ENCODE results near the gene CDH22. TPM values are rescaled to one million over a fixed set of nuclear protein-coding genes. Genes with fewer than 3 reads are reported as not detected.

CDH22 gene
- total RNA-seq, 3 donors from 2014 or later: 0.15 to 0.66 (median 0.16) TPM

- Histone ChIP-seq H3K27me3 (no peaks in the 10 kb centered on the region), H3K36me3 (no peaks in the 10 kb centered on the region), H3K27ac (no peak overlapping the region), H3K4me1 (peaks cover 5 to 14% of the 10 kb centered on the region in 2 donors), H3K9me3 (no peaks in the 10 kb centered on the region), H3K4me3 (no peak overlapping the region)
- intact Hi-C loops (cut with DNase I; ENCODE audit: low total_unique reads): no loop called here
- no peak for TF ChIP-seq POLR2A (IDR thresholded peaks at IDR 0.05)
- TF ChIP-seq POLR2AphosphoS5 (IDR thresholded peaks at IDR 0.05): no peak
- TF ChIP-seq CTCF (IDR thresholded peaks at IDR 0.05): no peak
- DNase-seq (ENCODE audit: low spot score in 2 of 2): no peak
These were observed 46.8 kb upstream of the CDH22 start for GRCh38 chr20:46354920-46355654.

- H3K4me3 ChIP-seq: no peak overlapping the region
- intact Hi-C loops (cut with DNase I; ENCODE audit: low total_unique reads): no loop called here
- no peak overlapping the region for H3K27ac ChIP-seq
- DNase-seq (ENCODE audit: low spot score in 2 of 2): no peak
- peaks cover 5 to 11% of the 10 kb centered on the region in 2 donors for H3K4me1 ChIP-seq
- no peaks in the 10 kb centered on the region for H3K27me3 ChIP-seq
- H3K9me3 ChIP-seq: no peaks in the 10 kb centered on the region
- H3K36me3 ChIP-seq: no peaks in the 10 kb centered on the region
- no peak for TF ChIP-seq CTCF (IDR thresholded peaks at IDR 0.05)
- no peak for TF ChIP-seq POLR2AphosphoS5 (IDR thresholded peaks at IDR 0.05)
- no peak for TF ChIP-seq POLR2A (IDR thresholded peaks at IDR 0.05)
These were observed 45.9 kb upstream of the CDH22 start for GRCh38 chr20:46354207-46354555.

- TF ChIP-seq CTCF (IDR thresholded peaks at IDR 0.05) (no peak), POLR2AphosphoS5 (IDR thresholded peaks at IDR 0.05) (no peak), POLR2A (IDR thresholded peaks at IDR 0.05) (no peak)
- Histone ChIP-seq H3K4me1 (peaks cover 5 to 10% of the 10 kb centered on the region in 2 donors), H3K36me3 (no peaks in the 10 kb centered on the region), H3K9me3 (no peaks in the 10 kb centered on the region), H3K27me3 (no peaks in the 10 kb centered on the region), H3K27ac (no peak overlapping the region), H3K4me3 (no peak overlapping the region)
- intact Hi-C loops (cut with DNase I; ENCODE audit: low total_unique reads): no loop called here
- DNase-seq (ENCODE audit: low spot score in 2 of 2): no peak
These were observed 45.4 kb upstream of the CDH22 start for GRCh38 chr20:46353500-46354206.

GRCh38 chr20:46352370-46352938 is 44.2 kb upstream of the CDH22 start:
- no peak for TF ChIP-seq POLR2AphosphoS5 (IDR thresholded peaks at IDR 0.05)
- TF ChIP-seq CTCF (IDR thresholded peaks at IDR 0.05): no peak
- no peak for TF ChIP-seq POLR2A (IDR thresholded peaks at IDR 0.05)
- H3K4me3 ChIP-seq: no peak overlapping the region
- intact Hi-C loops (cut with DNase I; ENCODE audit: low total_unique reads): no loop called here
- H3K9me3 ChIP-seq: no peaks in the 10 kb centered on the region
- H3K27me3 ChIP-seq: no peaks in the 10 kb centered on the region
- DNase-seq (ENCODE audit: low spot score in 2 of 2): no peak
- no peaks in the 10 kb centered on the region for H3K36me3 ChIP-seq
- H3K27ac ChIP-seq: no peak overlapping the region
- H3K4me1 ChIP-seq: peaks cover 5 to 10% of the 10 kb centered on the region in 2 donors
